CD4-positive, alpha-beta T cell (primary cell): ENCODE results near the gene RCN1. TPM values are rescaled to one million over a fixed set of nuclear protein-coding genes. Genes with fewer than 3 reads are reported as not detected.
"Not testable (repeated sequence)": the region's sequence is repeated elsewhere in the genome, so short reads cannot be mapped to it uniquely, and the experiment has no call there.

Experiments
- ATAC-seq: fragments of 200-7000 bp; cut with Tn5 transposase; one replicate; pipeline ENCODE4 v1.10.0; 2022; ENCODE audit warnings: mild to moderate bottlenecking; ENCODE audit not compliant: poor library complexity
- CTCF ChIA-PET: fragments of 350-600 bp; sonication (Branson Sonifier 250); formaldehyde crosslinking; loops from one replicate; lab custom pipeline; 2021; ENCODE audit warnings: antibody characterized with exemption, inconsistent platforms; lab: Charles Lee
- POLR2A ChIA-PET: fragments of 350-600 bp; sonication (Branson Sonifier 250); formaldehyde crosslinking; loops from one replicate; lab custom pipeline; 2021; ENCODE audit warnings: antibody characterized with exemption, inconsistent platforms; lab: Charles Lee
- DNase-seq, 14 experiments: peaks; one replicate each; pipeline ENCODE4 v3.0.0-alpha.2; 2013 to 2020; ENCODE audit warnings: mixed read lengths in 2 of 14
- H3K27ac ChIP-seq, 2 donors: one replicate each; pipeline versions ENCODE4 v1.5.1 to v1.7.0; 2013; ENCODE audit warnings: low read length in 2 of 2, low read depth in 1 of 2, mild to moderate bottlenecking in 1 of 2
- H3K27me3 ChIP-seq, 2 experiments: 1 replicate in 1 of 2; 2 replicates in 1 of 2; pipeline versions ENCODE4 v1.6.1 to v1.7.0; 2013; ENCODE audit warnings: low read length in 2 of 2, control low read depth in 1 of 2, mild to moderate bottlenecking in 1 of 2, moderate library complexity in 1 of 2; ENCODE audit not compliant: insufficient read depth in 2 of 2, control insufficient read depth in 1 of 2
- H3K36me3 ChIP-seq: one replicate; pipeline ENCODE4 v1.6.1; 2013; ENCODE audit warnings: low read length, control low read depth; ENCODE audit not compliant: insufficient read depth
- H3K4me1 ChIP-seq: one replicate; pipeline ENCODE4 v1.6.1; 2013; ENCODE audit warnings: low read length, control low read depth; ENCODE audit not compliant: insufficient read depth
- H3K4me3 ChIP-seq: one replicate; pipeline ENCODE4 v1.5.1; 2013; ENCODE audit warnings: mild to moderate bottlenecking, low read length, moderate library complexity
- H3K9me3 ChIP-seq, 2 experiments: 1 replicate in 1 of 2; 2 replicates in 1 of 2; pipeline versions ENCODE4 v1.6.1 to v1.7.0; 2013; ENCODE audit warnings: low read length in 2 of 2, mild to moderate bottlenecking in 2 of 2, control low read depth in 1 of 2, moderate library complexity in 1 of 2; ENCODE audit not compliant: control insufficient read depth in 1 of 2, insufficient read depth in 1 of 2
- H3K27ac Mint-ChIP-seq: one replicate; pipeline ENCODE4 v1.8.0; 2020; ENCODE audit warnings: mixed read lengths
- H3K27me3 Mint-ChIP-seq: one replicate; pipeline ENCODE4 v1.8.0; 2021; ENCODE audit warnings: mixed read lengths
- H3K36me3 Mint-ChIP-seq: one replicate; pipeline ENCODE4 v1.8.0; 2021; ENCODE audit warnings: low read depth, mixed read lengths
- H3K4me1 Mint-ChIP-seq: one replicate; pipeline ENCODE4 v1.8.0; 2021; ENCODE audit warnings: low read depth, mixed read lengths
- H3K4me3 Mint-ChIP-seq: one replicate; pipeline ENCODE4 v1.8.0; 2020; ENCODE audit warnings: mild to moderate bottlenecking, mixed read lengths
- H3K9me3 Mint-ChIP-seq: one replicate; pipeline ENCODE4 v1.8.0; 2020; ENCODE audit warnings: mixed read lengths
- CTCF ChIP-seq: fragments of 200-600 bp; IDR thresholded peaks from one replicate; pipeline ENCODE4 v1.8.0; 2022; ENCODE audit warnings: antibody characterized with exemption, mild to moderate bottlenecking
- intact Hi-C, 2 experiments: fragments of 100-400 bp; cut with DNase I in 1 of 2; cut with micrococcal nuclease in 1 of 2; formaldehyde crosslinking; loops; one replicate each; pipeline versions ENCODE4 v1.15.1 to v1.9.0; 2023 to 2025; cut with DNase I, micrococcal nuclease
- total RNA-seq, 174 experiments: library from RNA in 2 of 174; stranded (reverse) in 2 of 174; gene quantifications; one replicate each; pipeline ENCODE4 v1.2.3 and lab custom pipeline; 2021 to 2026

The RCN1 gene
- total RNA-seq, 2 experiments from 2014 or later, result 7.4 to 9.1 TPM

- H3K36me3 ChIP-seq, result no peaks in the 10 kb centered on the region
- intact Hi-C loops, result no loop called here
- Mint-ChIP-seq H3K4me1 (no peaks in the 10 kb centered on the region), H3K4me3 (no peak overlapping the region), H3K27me3 (peaks cover 20% of the 10 kb centered on the region), H3K27ac (no peak overlapping the region), H3K36me3 (no peaks in the 10 kb centered on the region), H3K9me3 (no peaks in the 10 kb centered on the region)
- H3K27me3 ChIP-seq, result no peaks in the 10 kb centered on the region
- TF ChIP-seq CTCF, result no peak
- H3K27ac ChIP-seq, result no peak overlapping the region
- no peak overlapping the region for H3K4me3 ChIP-seq
- POLR2A ChIA-PET, result no interaction called here
- DNase-seq (no peak), ATAC-seq (no peak)
- no peaks in the 10 kb centered on the region for H3K4me1 ChIP-seq
- H3K9me3 ChIP-seq, result no peaks in the 10 kb centered on the region
- CTCF ChIA-PET, result interaction anchor here (1.4 kb wide), 1 partner anchor 116 kb away, joined by 3 read pairs; no protein-coding TSS in a partner anchor
Measured at GRCh38 chr11:32059686-32060462, 31.0 kb upstream of the RCN1 start.

GRCh38 chr11:32062540-32062939, 28.3 kb upstream of the RCN1 start:
- H3K27ac Mint-ChIP-seq, result no peak overlapping the region
- H3K27ac ChIP-seq, result no peak overlapping the region
- peaks cover 43% of the 10 kb centered on the region for H3K27me3 Mint-ChIP-seq
- no peaks in the 10 kb centered on the region for H3K36me3 ChIP-seq
- intact Hi-C loops, result no loop called here
- ChIA-PET POLR2A (no interaction called here), CTCF (no interaction called here)
- no peak for TF ChIP-seq CTCF
- no peaks in the 10 kb centered on the region for H3K36me3 Mint-ChIP-seq
- H3K27me3 ChIP-seq, result peaks cover 0 to 8% of the 10 kb centered on the region in 2 experiments
- no peak for ATAC-seq
- no peaks in the 10 kb centered on the region for H3K9me3 Mint-ChIP-seq
- no peak overlapping the region for H3K4me3 Mint-ChIP-seq
- H3K4me1 Mint-ChIP-seq, result no peaks in the 10 kb centered on the region
- no peak for DNase-seq
- H3K4me3 ChIP-seq, result no peak overlapping the region
- no peaks in the 10 kb centered on the region for H3K4me1 ChIP-seq
- no peaks in the 10 kb centered on the region for H3K9me3 ChIP-seq

- H3K27ac Mint-ChIP-seq, POLR2A ChIA-PET, H3K4me3 Mint-ChIP-seq, H3K4me1 Mint-ChIP-seq, H3K36me3 ChIP-seq, H3K4me3 ChIP-seq, DNase-seq, ATAC-seq, H3K27ac ChIP-seq, H3K27me3 ChIP-seq, H3K36me3 Mint-ChIP-seq, H3K9me3 ChIP-seq, H3K9me3 Mint-ChIP-seq, CTCF ChIA-PET, intact Hi-C loops, H3K4me1 ChIP-seq: not testable (repeated sequence)
- H3K27me3 Mint-ChIP-seq, result peaks cover 48% of the 10 kb centered on the region
Measured at GRCh38 chr11:32063031-32063430, 27.8 kb upstream of the RCN1 start.
